ENCODE results near the gene AKAP13. TPM values are rescaled to one million over a fixed set of nuclear protein-coding genes. Genes with fewer than 3 reads are reported as not detected.

The AKAP13 gene
- total RNA-seq, 6 donors from 2014 or later, result 329 to 1,278 (median 748) TPM

- DNase-seq (no peak), ATAC-seq (ENCODE audit: low FRiP score in 2 of 2) (no peak)
- Histone ChIP-seq H3K4me1 (peaks cover 23 to 32% (median 26%) of the 10 kb centered on the region in 4 donors), H3K4me3 (no peak overlapping the region), H3K36me3 (peaks cover 13 to 42% (median 15%) of the 10 kb centered on the region in 4 donors), H3K27ac (peak overlapping the region in 3 of 4 donors; percentile 2 to 68 (median 53)), H3K9me3 (no peaks in the 10 kb centered on the region), H3K27me3 (no peaks in the 10 kb centered on the region)
- WGBS, 2 donors, result 37 to 39% methylated on average over 2 of the region's 2 CpGs
- TF ChIP-seq POLR2A (IDR thresholded peaks at IDR 0.05) (no peak), POLR2AphosphoS5 (IDR thresholded peaks at IDR 0.05) (no peak), EP300 (IDR thresholded peaks at IDR 0.05) (no peak), CTCF (IDR thresholded peaks at IDR 0.05) (no peak)
These were observed 226.3 kb downstream of the AKAP13 start for GRCh38 chr15:85606738-85607137.

- ATAC-seq (ENCODE audit: low FRiP score in 2 of 2), result no peak
These were observed 226.9 kb downstream of the AKAP13 start for GRCh38 chr15:85607141-85607806.

GRCh38 chr15:85607842-85608241 lies 227.4 kb downstream of the AKAP13 start:
- Histone ChIP-seq H3K36me3 (peaks cover 9 to 37% (median 12%) of the 10 kb centered on the region in 4 donors), H3K4me1 (peaks cover 23 to 38% (median 26%) of the 10 kb centered on the region in 4 donors), H3K9me3 (no peaks in the 10 kb centered on the region), H3K27me3 (no peaks in the 10 kb centered on the region), H3K4me3 (no peak overlapping the region), H3K27ac (peak overlapping the region in 3 of 4 donors; percentile 2 to 68 (median 53))
- DNase-seq (no peak), ATAC-seq (ENCODE audit: low FRiP score in 2 of 2) (peak; percentile 63 to 89)
- 56 to 68% methylated on average over 1 of the region's 1 CpG for WGBS, 2 donors
- TF ChIP-seq POLR2A (IDR thresholded peaks at IDR 0.05) (no peak), CTCF (IDR thresholded peaks at IDR 0.05) (no peak), EP300 (IDR thresholded peaks at IDR 0.05) (no peak), POLR2AphosphoS5 (IDR thresholded peaks at IDR 0.05) (no peak)

More at GRCh38 chr15:85607141-85607806, 226.9 kb downstream of the AKAP13 start:
- DNase-seq, result no peak
- Histone ChIP-seq H3K36me3 (peaks cover 10 to 42% (median 13%) of the 10 kb centered on the region in 4 donors), H3K4me3 (no peak overlapping the region), H3K4me1 (peaks cover 23 to 32% (median 26%) of the 10 kb centered on the region in 4 donors), H3K9me3 (no peaks in the 10 kb centered on the region), H3K27ac (peak overlapping the region in 3 of 4 donors; percentile 2 to 68 (median 53)), H3K27me3 (no peaks in the 10 kb centered on the region)
- TF ChIP-seq POLR2A (IDR thresholded peaks at IDR 0.05) (no peak), EP300 (IDR thresholded peaks at IDR 0.05) (no peak), POLR2AphosphoS5 (IDR thresholded peaks at IDR 0.05) (no peak), CTCF (IDR thresholded peaks at IDR 0.05) (no peak)
- 25 to 43% methylated on average over 2 of the region's 2 CpGs for WGBS, 2 donors

GRCh38 chr15:85609492-85609891 lies 229.1 kb downstream of the AKAP13 start:
- H3K27me3 ChIP-seq, result no peaks in the 10 kb centered on the region
- DNase-seq, result no peak
- 74% methylated on average over 3 of the region's 3 CpGs for WGBS, 2 donors
- H3K36me3 ChIP-seq, result peaks cover 0 to 23% (median 3%) of the 10 kb centered on the region in 4 donors
- no peak for ATAC-seq (ENCODE audit: low FRiP score in 2 of 2)
- peaks cover 31 to 43% (median 32%) of the 10 kb centered on the region in 4 donors for H3K4me1 ChIP-seq
- H3K4me3 ChIP-seq, result no peak overlapping the region
- TF ChIP-seq POLR2AphosphoS5 (IDR thresholded peaks at IDR 0.05) (no peak), EP300 (IDR thresholded peaks at IDR 0.05) (no peak), CTCF (IDR thresholded peaks at IDR 0.05) (no peak), POLR2A (IDR thresholded peaks at IDR 0.05) (no peak)
- no peak overlapping the region for H3K27ac ChIP-seq
- H3K9me3 ChIP-seq, result no peaks in the 10 kb centered on the region
